ENCODE measurements around the gene NPR2. TPM values are rescaled to one million over a fixed set of nuclear protein-coding genes. Genes with fewer than 3 reads are reported as not detected.

Gene NPR2
- total RNA-seq, 6 experiments from 2014 or later, result 2.8 to 34.5 (median 13.1) TPM

- no peak overlapping the region for H3K27ac ChIP-seq
- ATAC-seq, result no peak
- TF ChIP-seq CTCF (IDR thresholded peaks at IDR 0.05) (no peak), POLR2A (IDR thresholded peaks at IDR 0.05) (no peak)
- H3K9me3 ChIP-seq, result no peaks in the 10 kb centered on the region
- H3K36me3 ChIP-seq, result no peaks in the 10 kb centered on the region
- no peaks in the 10 kb centered on the region for H3K27me3 ChIP-seq
- intact Hi-C loops (cut with DNase I), result no loop called here
- no peak overlapping the region for H3K4me3 ChIP-seq
- H3K4me1 ChIP-seq, result peaks cover 0 to 21% (median 13%) of the 10 kb centered on the region in 4 donors
- WGBS (ENCODE audit: insufficient coverage, low coverage, low lambda C conversion rate, missing lambda C conversion rate), result 100% methylated on average over 1 of the region's 1 CpG
- no peak for DNase-seq
Measured at GRCh38 chr9:35816708-35817107, 25.3 kb downstream of the NPR2 start.

- Histone ChIP-seq H3K4me1 (peaks cover 0 to 8% (median 7%) of the 10 kb centered on the region in 4 donors), H3K27ac (no peak overlapping the region), H3K27me3 (no peaks in the 10 kb centered on the region), H3K36me3 (no peaks in the 10 kb centered on the region), H3K4me3 (no peak overlapping the region), H3K9me3 (no peaks in the 10 kb centered on the region)
- TF ChIP-seq CTCF (IDR thresholded peaks at IDR 0.05), result no peak
- TF ChIP-seq POLR2A (IDR thresholded peaks at IDR 0.05), result no peak
- WGBS (ENCODE audit: insufficient coverage, low coverage, low lambda C conversion rate, missing lambda C conversion rate), result 50% methylated on average over 1 of the region's 3 CpGs
- ATAC-seq (no peak), DNase-seq (no peak)
- intact Hi-C loops (cut with DNase I), result no loop called here
Measured at GRCh38 chr9:35818341-35818740, 26.9 kb downstream of the NPR2 start.

GRCh38 chr9:35820076-35820475 lies 28.7 kb downstream of the NPR2 start:
- no peak for ATAC-seq
- TF ChIP-seq CTCF (IDR thresholded peaks at IDR 0.05), result no peak
- TF ChIP-seq POLR2A (IDR thresholded peaks at IDR 0.05), result no peak
- no peak overlapping the region for H3K27ac ChIP-seq
- intact Hi-C loops (cut with DNase I), result loop anchor here in 1 of 2 donors (10.0 kb wide), 1 partner anchor 65 kb away; no protein-coding TSS in a partner anchor
- H3K4me1 ChIP-seq, result no peaks in the 10 kb centered on the region
- no peak for DNase-seq
- no peaks in the 10 kb centered on the region for H3K27me3 ChIP-seq
- no peaks in the 10 kb centered on the region for H3K36me3 ChIP-seq
- H3K9me3 ChIP-seq, result no peaks in the 10 kb centered on the region
- H3K4me3 ChIP-seq, result no peak overlapping the region

DNA sequence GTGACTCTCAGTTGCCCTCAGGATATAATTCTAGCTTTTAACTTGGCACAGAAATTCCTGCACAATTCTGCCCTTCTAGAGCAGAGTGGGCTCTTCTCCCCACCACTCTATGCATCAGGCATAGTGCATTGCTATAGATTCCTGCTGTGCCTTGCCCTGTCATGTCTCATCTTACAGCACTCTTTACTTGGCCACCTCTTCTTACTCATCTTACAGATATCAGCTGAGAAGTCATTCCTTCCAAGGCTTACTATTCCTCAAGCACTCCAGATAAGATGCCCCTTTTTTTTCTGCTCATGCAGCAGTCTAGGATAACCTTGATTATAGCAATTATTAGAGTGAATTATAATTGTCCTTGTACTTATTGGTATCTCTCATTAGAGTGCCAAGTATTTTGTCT lies 31.5 kb downstream of the NPR2 start:
- H3K4me3 ChIP-seq, result no peak overlapping the region
- DNase-seq (no peak), ATAC-seq (no peak)
- H3K4me1 ChIP-seq, result peaks cover 0 to 6% (median 0%) of the 10 kb centered on the region in 4 donors
- no peaks in the 10 kb centered on the region for H3K9me3 ChIP-seq
- H3K27ac ChIP-seq, result no peak overlapping the region
- no peaks in the 10 kb centered on the region for H3K36me3 ChIP-seq
- TF ChIP-seq POLR2A (IDR thresholded peaks at IDR 0.05), result no peak
- no peak for TF ChIP-seq CTCF (IDR thresholded peaks at IDR 0.05)
- H3K27me3 ChIP-seq, result no peaks in the 10 kb centered on the region
- intact Hi-C loops (cut with DNase I), result loop anchor here in 1 of 2 donors (10.0 kb wide), 1 partner anchor 62 kb away; no protein-coding TSS in a partner anchor
